RWPE1 (cell line): Measurements from ENCODE around the gene INHA.

Source experiments
- CTCF ChIA-PET: fragments of 350-600 bp; sonication (Branson Sonifier 250); formaldehyde crosslinking; extraction: SDS; loops from one replicate; lab custom pipeline; 2021; lab: Yijun Ruan, JAX
- POLR2A ChIA-PET: fragments of 400-600 bp; formaldehyde crosslinking; extraction: SDS; loops from one replicate; lab custom pipeline; 2020; ENCODE audit warnings: antibody characterized with exemption; ENCODE audit not compliant: low non-redundant PET; lab: Yijun Ruan, JAX
- DNase-seq: peaks from one replicate; pipeline ENCODE4 v3.0.0; 2012; ENCODE audit warnings: low spot score
- H3K27ac ChIP-seq: fragments of 450-650 bp; 2 replicates; pipeline ENCODE4 v1.5.1; 2017
- TF ChIP-seq, protein P1 (sequence below): fragments of 450-650 bp; conservative IDR thresholded peaks from 2 replicates; pipeline ENCODE4 v1.5.1; 2017; ENCODE audit warnings: low read depth, mild to moderate bottlenecking

INHA gene

DNA sequence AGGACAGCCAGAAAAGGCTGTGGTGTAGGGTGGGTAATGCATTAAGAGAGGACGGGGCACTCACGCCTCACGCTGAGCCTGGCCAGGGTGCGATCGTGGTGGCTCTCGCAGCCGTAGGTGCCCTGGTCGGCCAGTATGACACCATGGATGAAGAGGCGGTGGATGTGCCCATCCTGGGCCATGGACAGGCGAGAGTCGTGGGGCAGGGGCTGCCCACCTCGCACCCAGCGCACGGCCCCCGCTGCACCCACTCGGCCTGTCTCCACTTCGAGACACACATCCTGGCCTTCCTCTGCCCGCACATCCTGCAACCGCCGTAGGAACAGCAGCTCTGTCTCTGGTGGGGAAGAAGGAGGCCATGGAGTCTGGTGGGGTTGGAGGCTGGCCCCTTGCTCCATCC is 16.2 kb upstream of the INHA start:
- TF ChIP-seq, protein P1, sequence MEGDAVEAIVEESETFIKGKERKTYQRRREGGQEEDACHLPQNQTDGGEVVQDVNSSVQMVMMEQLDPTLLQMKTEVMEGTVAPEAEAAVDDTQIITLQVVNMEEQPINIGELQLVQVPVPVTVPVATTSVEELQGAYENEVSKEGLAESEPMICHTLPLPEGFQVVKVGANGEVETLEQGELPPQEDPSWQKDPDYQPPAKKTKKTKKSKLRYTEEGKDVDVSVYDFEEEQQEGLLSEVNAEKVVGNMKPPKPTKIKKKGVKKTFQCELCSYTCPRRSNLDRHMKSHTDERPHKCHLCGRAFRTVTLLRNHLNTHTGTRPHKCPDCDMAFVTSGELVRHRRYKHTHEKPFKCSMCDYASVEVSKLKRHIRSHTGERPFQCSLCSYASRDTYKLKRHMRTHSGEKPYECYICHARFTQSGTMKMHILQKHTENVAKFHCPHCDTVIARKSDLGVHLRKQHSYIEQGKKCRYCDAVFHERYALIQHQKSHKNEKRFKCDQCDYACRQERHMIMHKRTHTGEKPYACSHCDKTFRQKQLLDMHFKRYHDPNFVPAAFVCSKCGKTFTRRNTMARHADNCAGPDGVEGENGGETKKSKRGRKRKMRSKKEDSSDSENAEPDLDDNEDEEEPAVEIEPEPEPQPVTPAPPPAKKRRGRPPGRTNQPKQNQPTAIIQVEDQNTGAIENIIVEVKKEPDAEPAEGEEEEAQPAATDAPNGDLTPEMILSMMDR, result no peak
- no peak overlapping the region for H3K27ac ChIP-seq
- DNase-seq, result no peak
- POLR2A ChIA-PET, result no interaction called here
- CTCF ChIA-PET, result no interaction called here

DNA sequence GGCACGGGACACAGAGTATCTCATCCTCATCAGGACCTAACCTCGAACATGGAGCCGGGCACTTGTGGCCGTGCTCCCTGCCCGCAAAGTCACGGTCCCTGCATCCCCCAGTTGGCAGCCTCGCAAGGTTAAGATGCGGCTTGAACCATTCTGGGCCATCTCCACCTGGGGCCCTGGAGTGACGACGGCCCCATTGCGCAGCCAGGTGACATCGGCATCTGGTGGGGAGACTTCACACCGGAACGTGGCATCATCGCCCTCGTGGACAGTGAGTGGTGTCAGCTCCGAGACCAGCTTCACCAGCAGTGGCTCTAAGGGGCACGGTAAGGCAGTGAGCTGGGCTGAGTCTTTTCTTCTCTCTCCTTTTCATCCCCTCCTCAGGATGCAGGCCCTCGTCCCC is 15.7 kb upstream of the INHA start:
- POLR2A ChIA-PET, result no interaction called here
- CTCF ChIA-PET, result no interaction called here
- no peak for DNase-seq
- H3K27ac ChIP-seq, result no peak overlapping the region
- TF ChIP-seq, protein P1, result no peak

DNA sequence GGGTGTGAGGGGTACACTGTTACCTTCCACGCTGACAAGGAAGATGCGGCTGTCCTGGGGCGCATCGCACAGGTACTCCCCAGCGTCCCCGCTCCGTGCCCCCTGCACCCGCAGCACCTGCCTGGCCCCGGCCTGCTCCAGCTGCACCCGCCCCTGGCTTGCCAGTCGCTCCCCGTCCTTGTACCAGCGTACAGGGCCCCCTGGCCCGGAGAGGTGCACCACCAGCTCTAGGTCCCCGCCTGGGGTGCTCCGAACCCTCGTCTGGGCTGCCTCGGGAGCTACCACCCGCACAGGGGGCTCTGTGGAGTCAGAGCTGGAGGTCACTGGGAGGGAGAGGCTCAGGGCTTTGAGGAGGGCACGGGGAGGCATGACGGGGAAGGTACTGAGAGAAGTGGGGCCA is 14.8 kb upstream of the INHA start:
- TF ChIP-seq, protein P1, result no peak
- ChIA-PET POLR2A (no interaction called here), CTCF (interaction anchor here (0.6 kb wide), 1 partner anchor 27 kb away, joined by 4 read pairs; no protein-coding TSS in a partner anchor)
- no peak for DNase-seq
- H3K27ac ChIP-seq, result no peak overlapping the region

DNA sequence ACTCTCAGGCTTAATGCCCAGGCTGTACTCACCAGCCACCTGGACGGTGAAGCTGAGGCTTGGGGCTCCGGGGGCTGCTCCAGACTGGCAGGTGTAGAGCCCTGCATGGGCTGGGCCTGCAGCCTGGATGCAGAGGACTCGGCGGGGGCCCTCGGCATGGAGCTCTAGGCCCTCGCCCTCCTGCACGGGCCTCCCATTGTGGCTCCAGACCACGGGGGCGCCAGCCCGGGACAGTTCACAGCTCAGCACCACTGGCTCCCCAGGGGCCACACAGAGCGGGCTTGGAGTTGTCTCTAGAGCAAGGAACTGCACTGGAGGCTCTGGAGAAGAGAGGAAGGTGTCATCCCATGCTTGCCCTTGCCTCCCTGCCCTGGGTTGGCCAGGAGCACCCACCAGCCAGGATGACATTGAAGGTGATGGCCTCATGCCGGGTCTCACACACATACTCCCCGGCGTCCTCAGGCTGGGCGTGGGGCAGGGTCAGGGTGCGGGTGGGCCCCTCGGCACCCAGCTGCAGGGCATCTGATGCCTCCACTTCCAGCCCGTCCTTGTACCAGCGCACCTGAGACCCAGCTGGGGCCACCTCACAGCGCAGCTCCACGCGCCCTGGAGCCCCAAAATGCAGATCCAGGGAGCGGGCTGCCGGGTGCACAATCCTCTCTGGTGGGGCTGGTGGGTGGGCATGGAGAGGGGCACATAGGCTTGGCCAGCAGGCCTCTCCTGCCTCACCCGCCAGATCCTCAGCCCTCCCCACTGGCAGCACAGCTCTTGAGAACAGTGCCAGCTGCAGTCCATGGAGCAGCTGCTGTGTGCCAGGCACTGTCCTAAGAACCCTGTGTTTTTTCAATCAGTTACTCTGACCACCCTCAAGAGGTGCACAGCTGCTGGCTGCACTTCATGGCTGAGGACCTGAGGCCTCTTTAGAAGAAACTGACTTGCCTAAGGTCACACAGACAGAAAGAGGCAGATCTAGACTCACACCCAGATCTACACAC is 14.0 kb upstream of the INHA start:
- POLR2A ChIA-PET, result no interaction called here
- H3K27ac ChIP-seq, result no peak overlapping the region
- DNase-seq, result no peak
- TF ChIP-seq, protein P1, result no peak
- CTCF ChIA-PET, result interaction anchor here (0.6 to 1.1 kb wide), 2 partner anchors 16 to 28 kb away, joined by 3 to 4 read pairs; no protein-coding TSS in a partner anchor

DNA sequence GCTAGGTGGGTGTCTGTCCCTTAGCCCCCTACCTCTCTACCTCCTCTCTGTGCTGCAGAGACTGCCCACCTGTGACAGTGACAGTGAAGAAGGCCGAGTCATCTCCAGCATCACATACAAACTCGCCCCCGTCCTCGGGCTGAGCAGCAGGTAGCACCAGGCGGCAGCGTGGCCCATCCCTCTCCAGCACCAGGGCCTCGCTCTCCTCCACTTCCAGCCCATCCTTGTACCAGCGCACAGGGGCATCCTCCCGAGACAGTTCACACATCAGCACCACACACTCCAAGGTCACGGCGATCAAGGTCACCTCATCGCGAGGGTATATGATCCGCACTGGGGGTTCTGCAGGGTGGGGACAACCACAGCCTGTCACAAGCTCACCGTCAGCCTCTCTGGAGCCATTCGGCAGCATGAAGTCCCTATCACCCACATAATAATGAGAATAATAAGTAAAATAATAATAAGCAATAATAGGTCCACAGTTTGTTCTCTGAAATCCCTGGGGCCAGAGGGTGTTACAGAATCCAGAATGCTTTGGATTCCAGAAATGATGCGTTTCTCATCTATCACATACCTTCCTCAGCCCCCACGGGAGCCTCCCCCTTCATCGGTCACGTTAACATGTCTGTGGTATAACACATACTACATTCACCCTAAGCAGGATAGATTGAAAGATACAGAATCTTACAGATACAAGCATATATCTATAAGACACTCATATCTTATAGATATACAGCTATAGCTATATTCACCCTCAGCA is 12.8 kb upstream of the INHA start:
- TF ChIP-seq, protein P1, result no peak
- no peak for DNase-seq
- H3K27ac ChIP-seq, result no peak overlapping the region
- POLR2A ChIA-PET, result interaction anchor here (0.5 kb wide), 1 partner anchor 45 kb away, joined by 3 read pairs; no protein-coding TSS in a partner anchor
- CTCF ChIA-PET, result interaction anchor here (0.6 to 2.9 kb wide), 9 partner anchors 9 to 1966 kb away, joined by 3 to 21 read pairs (median 5); partner anchors contain the start of genes INHA and OBSL1
